B cell (primary cell): Measurements from ENCODE around the gene GCN1. TPM values are rescaled to one million over a fixed set of nuclear protein-coding genes. Genes with fewer than 3 reads are reported as not detected.
"Not testable (repeated sequence)": the region's sequence is repeated elsewhere in the genome, so short reads cannot be mapped to it uniquely, and the experiment has no call there.

Experiments
- ATAC-seq: fragments of 200-7000 bp; cut with Tn5 transposase; one replicate; pipeline ENCODE4 v1.10.0; 2021; ENCODE audit warnings: low read depth, mild to moderate bottlenecking, moderate number of reproducible peaks, moderate library complexity
- CTCF ChIA-PET: fragments of 350-600 bp; sonication (Branson Sonifier 250); formaldehyde crosslinking; loops from one replicate; lab custom pipeline; 2021; ENCODE audit warnings: antibody characterized with exemption, inconsistent platforms; lab: Charles Lee
- POLR2A ChIA-PET: fragments of 350-600 bp; sonication (Branson Sonifier 250); formaldehyde crosslinking; loops from one replicate; lab custom pipeline; 2021; ENCODE audit warnings: antibody characterized with exemption; lab: Charles Lee
- DNase-seq: peaks from one replicate; pipeline ENCODE4 v3.0.0; 2013
- H2AFZ ChIP-seq: 2 replicates; pipeline ENCODE4 v1.6.1; 2012; ENCODE audit warnings: mild to moderate bottlenecking, low read depth, low read length; ENCODE audit not compliant: insufficient read depth, poor library complexity, severe bottlenecking
- H3K27ac ChIP-seq, 2 donors: 1 replicate in 1 of 2; 2 replicates in 1 of 2; pipeline ENCODE4 v1.5.1; 2012 to 2013; ENCODE audit warnings: low read length in 2 of 2, mild to moderate bottlenecking in 2 of 2, moderate library complexity in 1 of 2
- H3K27me3 ChIP-seq, 4 experiments: fragments of 200-600 bp in 1 of 4; sonication (generic) in 1 of 4; replicated peaks in 1 of 4; 1 replicate in 2 of 4; 2 replicates in 2 of 4; pipeline versions ENCODE4 v1.6.1 to v1.7.0; 2013 to 2016; ENCODE audit warnings: low read length in 3 of 4, mild to moderate bottlenecking in 2 of 4, mixed read lengths in 1 of 4, moderate library complexity in 1 of 4; ENCODE audit not compliant: insufficient read depth in 4 of 4, control insufficient read depth in 3 of 4; ENCODE audit errors: control extremely low read depth in 1 of 4
- H3K36me3 ChIP-seq, 2 experiments: replicated peaks in 1 of 2; 1 replicate in 1 of 2; 2 replicates in 1 of 2; pipeline versions ENCODE4 v1.6.1 to v1.7.1; 2013; ENCODE audit warnings: low read length in 1 of 2; ENCODE audit not compliant: insufficient read depth in 2 of 2, control insufficient read depth in 1 of 2; ENCODE audit errors: control extremely low read depth in 1 of 2, extremely low read depth in 1 of 2
- H3K4me1 ChIP-seq, 2 donors: fragments of 200-600 bp in 1 of 2; sonication (generic) in 1 of 2; 1 replicate in 1 of 2; 2 replicates in 1 of 2; pipeline versions ENCODE4 v1.5.1 to v1.6.1; 2013 to 2017; ENCODE audit warnings: low read length in 2 of 2; ENCODE audit not compliant: control insufficient read depth in 2 of 2, insufficient read depth in 2 of 2
- H3K4me2 ChIP-seq: replicated peaks from 2 replicates; pipeline ENCODE3; 2012; ENCODE audit warnings: mild to moderate bottlenecking, low read depth, low read length; ENCODE audit not compliant: poor library complexity, severe bottlenecking
- H3K4me3 ChIP-seq, 5 experiments: fragments of 200-600 bp in 1 of 5; sonication (generic) in 1 of 5; 1 replicate in 3 of 5; 2 replicates in 2 of 5; pipeline versions ENCODE4 v1.5.1 to v1.7.0; 2011 to 2016; ENCODE audit warnings: low read length in 4 of 5, mild to moderate bottlenecking in 4 of 5, low read depth in 2 of 5, control low read depth in 1 of 5, moderate library complexity in 1 of 5; ENCODE audit not compliant: insufficient read depth in 1 of 5; ENCODE audit errors: control extremely low read depth in 1 of 5, extremely low read depth in 1 of 5
- H3K79me2 ChIP-seq: fragments of 200-600 bp; sonication (generic); one replicate; pipeline ENCODE4 v1.6.0; 2016; ENCODE audit warnings: low read length; ENCODE audit not compliant: control insufficient read depth, insufficient read depth
- H3K9ac ChIP-seq: fragments of 200-600 bp; sonication (generic); 2 replicates; pipeline ENCODE4 v1.6.1; 2017; ENCODE audit warnings: mild to moderate bottlenecking, low read length, moderate library complexity
- H3K9me3 ChIP-seq, 3 donors: one replicate each; pipeline versions ENCODE4 v1.6.1 to v1.7.1; 2013; ENCODE audit warnings: low read length in 2 of 3; ENCODE audit not compliant: control insufficient read depth in 2 of 3, insufficient read depth in 1 of 3; ENCODE audit errors: control extremely low read depth in 1 of 3
- H4K20me1 ChIP-seq: 2 replicates; pipeline ENCODE4 v1.6.0; 2012; ENCODE audit warnings: mild to moderate bottlenecking, low read length; ENCODE audit not compliant: insufficient read depth, control insufficient read depth, poor library complexity, severe bottlenecking
- H3K27ac Mint-ChIP-seq: one replicate; pipeline ENCODE4 v1.8.0; 2021; ENCODE audit warnings: mixed read lengths
- H3K27me3 Mint-ChIP-seq: one replicate; pipeline ENCODE4 v1.8.0; 2021; ENCODE audit warnings: mixed read lengths
- H3K4me1 Mint-ChIP-seq: one replicate; pipeline ENCODE4 v1.8.0; 2021; ENCODE audit warnings: mixed read lengths
- H3K4me3 Mint-ChIP-seq: one replicate; pipeline ENCODE4 v1.8.0; 2021; ENCODE audit warnings: mixed read lengths
- H3K9me3 Mint-ChIP-seq: one replicate; pipeline ENCODE4 v1.8.0; 2022; ENCODE audit warnings: mixed read lengths; ENCODE audit not compliant: insufficient read depth
- EZH2 ChIP-seq: IDR thresholded peaks from 2 replicates; pipeline ENCODE4 v1.6.1; 2012; ENCODE audit warnings: borderline replicate concordance, low read depth, mild to moderate bottlenecking, moderate library complexity, low read length; ENCODE audit not compliant: insufficient read depth, poor library complexity, severe bottlenecking
- WGBS: methylation state at CpG from one replicate; pipeline ENCODE4 v1.1.5; 2013; ENCODE audit warnings: missing lambda C conversion rate; ENCODE audit not compliant: insufficient coverage; 5-methylcytosine and 5-hydroxymethylcytosine counted together
- intact Hi-C: fragments of 100-400 bp; cut with micrococcal nuclease; formaldehyde crosslinking; loops from one replicate; pipeline ENCODE4 v1.10.0; 2022
- polyA plus RNA-seq: library from polyadenylated mRNA; depleted of rRNA; stranded (reverse); fragments of >200 nt; gene quantifications from 2 replicates; pipeline ENCODE4 v1.2.3, GENCODE V29; 2012
- total RNA-seq, 2 donors: library from RNA; stranded (reverse); fragments of 120-200 nt in 1 of 2; gene quantifications; 1 replicate in 1 of 2; 2 replicates in 1 of 2; pipeline versions ENCODE4 v1.2.3 to v1.2.4, GENCODE V29; 2013 to 2022
- TF ChIP-seq, protein P1 (sequence below): fragments of 200-600 bp; IDR thresholded peaks from one replicate; pipeline ENCODE4 v1.8.0; 2022; ENCODE audit warnings: antibody characterized with exemption, mild to moderate bottlenecking

The GCN1 gene
- total and polyA plus RNA-seq, 2 donors (not counting 1 experiment from before 2014, with no cell fraction given) = 41.3 to 127 TPM

DNA sequence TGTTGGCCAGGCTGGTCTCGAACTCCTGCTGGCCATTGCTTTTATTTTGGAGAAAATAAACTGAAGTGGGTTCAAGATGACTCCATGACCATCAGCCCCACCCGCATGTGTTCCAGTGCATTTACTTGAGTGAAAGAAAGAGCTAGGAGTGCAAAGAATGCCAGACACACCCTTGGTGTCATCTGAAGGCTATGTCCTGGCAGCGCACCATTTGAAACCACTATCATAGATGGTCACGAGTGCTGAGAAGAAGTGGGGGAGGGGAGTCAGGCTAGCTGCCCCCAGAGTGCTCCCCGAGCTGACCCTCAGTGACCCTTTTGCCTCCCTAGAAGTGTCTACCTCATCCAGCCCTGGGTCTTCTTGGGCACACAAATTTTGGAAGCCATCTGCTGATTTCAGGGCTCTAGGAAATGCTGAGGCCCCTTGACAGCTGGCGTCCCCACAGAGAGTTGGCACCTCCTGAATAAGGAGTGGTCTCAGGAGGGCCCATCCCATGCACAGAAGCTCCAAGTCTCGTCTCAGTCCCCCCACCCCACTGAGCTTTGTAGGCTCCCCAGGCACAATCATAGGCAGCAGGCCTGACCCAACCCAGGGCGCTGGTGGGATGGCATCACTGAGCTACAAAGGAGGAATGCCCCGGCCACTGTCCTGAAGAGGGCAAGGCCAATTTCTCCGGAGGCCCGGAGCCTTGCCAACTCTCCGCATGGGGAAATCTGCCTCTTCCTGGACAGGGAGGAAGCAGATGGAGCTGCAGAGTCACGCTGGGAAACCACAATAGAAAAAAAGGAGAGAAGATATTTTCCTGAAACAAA is 43.1 kb upstream of the GCN1 start:
- H3K4me1 ChIP-seq = peaks cover 6% of the 10 kb centered on the region in 2 donors
- no peak for ATAC-seq
- ChIA-PET POLR2A (interaction anchor here (0.6 kb wide), 1 partner anchor 36 kb away, joined by 3 read pairs; no protein-coding TSS in a partner anchor), CTCF (interaction anchor here (1.0 to 7.2 kb wide), 2 partner anchors 10 to 192 kb away, joined by 4 to 48 read pairs; no protein-coding TSS in a partner anchor)
- WGBS = 12% methylated on average over 11 of the region's 13 CpGs
- Mint-ChIP-seq H3K27ac (no peak overlapping the region), H3K4me1 (peaks cover 14% of the 10 kb centered on the region), H3K9me3 (no peaks in the 10 kb centered on the region), H3K27me3 (peaks cover 72% of the 10 kb centered on the region), H3K4me3 (no peak overlapping the region)
- peaks cover 0 to 3% (median 0%) of the 10 kb centered on the region in 3 donors for H3K9me3 ChIP-seq
- no peak overlapping the region for H3K9ac ChIP-seq
- no peak for DNase-seq
- no peak overlapping the region for H2AFZ ChIP-seq
- H3K4me3 ChIP-seq = no peak overlapping the region
- TF ChIP-seq EZH2 = no peak
- TF ChIP-seq, protein P1, sequence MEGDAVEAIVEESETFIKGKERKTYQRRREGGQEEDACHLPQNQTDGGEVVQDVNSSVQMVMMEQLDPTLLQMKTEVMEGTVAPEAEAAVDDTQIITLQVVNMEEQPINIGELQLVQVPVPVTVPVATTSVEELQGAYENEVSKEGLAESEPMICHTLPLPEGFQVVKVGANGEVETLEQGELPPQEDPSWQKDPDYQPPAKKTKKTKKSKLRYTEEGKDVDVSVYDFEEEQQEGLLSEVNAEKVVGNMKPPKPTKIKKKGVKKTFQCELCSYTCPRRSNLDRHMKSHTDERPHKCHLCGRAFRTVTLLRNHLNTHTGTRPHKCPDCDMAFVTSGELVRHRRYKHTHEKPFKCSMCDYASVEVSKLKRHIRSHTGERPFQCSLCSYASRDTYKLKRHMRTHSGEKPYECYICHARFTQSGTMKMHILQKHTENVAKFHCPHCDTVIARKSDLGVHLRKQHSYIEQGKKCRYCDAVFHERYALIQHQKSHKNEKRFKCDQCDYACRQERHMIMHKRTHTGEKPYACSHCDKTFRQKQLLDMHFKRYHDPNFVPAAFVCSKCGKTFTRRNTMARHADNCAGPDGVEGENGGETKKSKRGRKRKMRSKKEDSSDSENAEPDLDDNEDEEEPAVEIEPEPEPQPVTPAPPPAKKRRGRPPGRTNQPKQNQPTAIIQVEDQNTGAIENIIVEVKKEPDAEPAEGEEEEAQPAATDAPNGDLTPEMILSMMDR = no peak
- H3K27ac ChIP-seq = no peak overlapping the region
- no peaks in the 10 kb centered on the region for H4K20me1 ChIP-seq
- peaks cover 0 to 90% (median 46%) of the 10 kb centered on the region in 4 experiments for H3K27me3 ChIP-seq
- H3K36me3 ChIP-seq = no peaks in the 10 kb centered on the region
- no peak overlapping the region for H3K4me2 ChIP-seq
- no peaks in the 10 kb centered on the region for H3K79me2 ChIP-seq
- intact Hi-C loops = no loop called here

DNA sequence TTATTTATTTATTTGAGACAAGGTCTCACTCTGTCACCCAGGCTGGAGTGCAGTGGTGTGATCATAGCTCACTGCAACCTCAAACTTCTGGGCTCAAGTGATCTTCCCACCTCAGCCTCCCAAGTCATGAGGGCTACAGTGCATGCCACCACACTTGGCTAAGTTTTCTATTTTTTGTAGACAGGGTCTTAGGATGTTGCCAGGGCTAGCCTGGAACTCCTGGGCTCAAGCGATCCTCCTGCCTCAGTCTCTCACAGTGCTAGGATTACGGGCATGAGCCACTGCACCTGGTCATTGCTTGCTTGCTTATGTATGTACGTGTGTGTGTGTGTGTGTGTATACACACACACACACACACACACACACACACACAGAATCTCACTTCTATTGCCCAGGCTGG is 42.3 kb upstream of the GCN1 start:
- intact Hi-C loops, H4K20me1 ChIP-seq, H3K27ac ChIP-seq, H2AFZ ChIP-seq, DNase-seq, H3K9ac ChIP-seq, H3K4me2 ChIP-seq, H3K4me3 ChIP-seq, H3K9me3 ChIP-seq, POLR2A ChIA-PET, H3K4me3 Mint-ChIP-seq, H3K36me3 ChIP-seq, ATAC-seq, H3K27ac Mint-ChIP-seq, H3K79me2 ChIP-seq, H3K9me3 Mint-ChIP-seq: not testable (repeated sequence)
- WGBS = 100% methylated on average over 1 of the region's 3 CpGs
- peaks cover 20% of the 10 kb centered on the region for H3K4me1 Mint-ChIP-seq
- Histone ChIP-seq H3K4me1 (peaks cover 12 to 13% of the 10 kb centered on the region in 2 donors), H3K27me3 (peaks cover 0 to 91% (median 49%) of the 10 kb centered on the region in 4 experiments)
- CTCF ChIA-PET = interaction anchor here (1.0 to 7.2 kb wide), 2 partner anchors 9 to 192 kb away, joined by 4 to 48 read pairs; no protein-coding TSS in a partner anchor
- peaks cover 73% of the 10 kb centered on the region for H3K27me3 Mint-ChIP-seq
